GM12891 (cell line): ENCODE results near the gene MAP3K13.
A peak's percentile ranks its signal among the peaks of the same experiment; 100 is the strongest.

Source experiments
- DNase-seq: peaks from one replicate; pipeline ENCODE4 v3.0.0; 2011; ENCODE audit warnings: low spot score; ENCODE audit not compliant: insufficient read length
- FAIRE-seq: peaks from 2 replicates; lab custom pipeline; 2011; peaks lifted over from hg19 to GRCh38; lab: Jason Lieb, UNC
- PAX5 ChIP-seq: IDR thresholded peaks from 2 replicates; pipeline ENCODE4 v1.6.1; 2011; ENCODE audit warnings: low read length, moderate library complexity, mild to moderate bottlenecking; ENCODE audit not compliant: insufficient read depth, severe bottlenecking
- POLR2A ChIP-seq: IDR thresholded peaks from 2 replicates; pipeline ENCODE4 v1.6.1; 2011; ENCODE audit warnings: low read depth, low read length, control low read depth
- POLR2AphosphoS5 ChIP-seq: IDR thresholded peaks from 2 replicates; pipeline ENCODE4 v1.6.1; 2011; ENCODE audit warnings: low read depth, low read length, control low read depth
- POU2F2 ChIP-seq: IDR thresholded peaks from 2 replicates; pipeline ENCODE4 v1.6.1; 2011; ENCODE audit warnings: low read depth, mild to moderate bottlenecking, control low read depth, low read length, moderate library complexity
- SPI1 ChIP-seq: IDR thresholded peaks from 2 replicates; pipeline ENCODE4 v1.6.1; 2011; ENCODE audit warnings: low read depth, low read length, control low read depth
- TAF1 ChIP-seq: IDR thresholded peaks from 2 replicates; pipeline ENCODE4 v1.6.1; 2011; ENCODE audit warnings: low read depth, low read length, control low read depth

The MAP3K13 gene

DNA sequence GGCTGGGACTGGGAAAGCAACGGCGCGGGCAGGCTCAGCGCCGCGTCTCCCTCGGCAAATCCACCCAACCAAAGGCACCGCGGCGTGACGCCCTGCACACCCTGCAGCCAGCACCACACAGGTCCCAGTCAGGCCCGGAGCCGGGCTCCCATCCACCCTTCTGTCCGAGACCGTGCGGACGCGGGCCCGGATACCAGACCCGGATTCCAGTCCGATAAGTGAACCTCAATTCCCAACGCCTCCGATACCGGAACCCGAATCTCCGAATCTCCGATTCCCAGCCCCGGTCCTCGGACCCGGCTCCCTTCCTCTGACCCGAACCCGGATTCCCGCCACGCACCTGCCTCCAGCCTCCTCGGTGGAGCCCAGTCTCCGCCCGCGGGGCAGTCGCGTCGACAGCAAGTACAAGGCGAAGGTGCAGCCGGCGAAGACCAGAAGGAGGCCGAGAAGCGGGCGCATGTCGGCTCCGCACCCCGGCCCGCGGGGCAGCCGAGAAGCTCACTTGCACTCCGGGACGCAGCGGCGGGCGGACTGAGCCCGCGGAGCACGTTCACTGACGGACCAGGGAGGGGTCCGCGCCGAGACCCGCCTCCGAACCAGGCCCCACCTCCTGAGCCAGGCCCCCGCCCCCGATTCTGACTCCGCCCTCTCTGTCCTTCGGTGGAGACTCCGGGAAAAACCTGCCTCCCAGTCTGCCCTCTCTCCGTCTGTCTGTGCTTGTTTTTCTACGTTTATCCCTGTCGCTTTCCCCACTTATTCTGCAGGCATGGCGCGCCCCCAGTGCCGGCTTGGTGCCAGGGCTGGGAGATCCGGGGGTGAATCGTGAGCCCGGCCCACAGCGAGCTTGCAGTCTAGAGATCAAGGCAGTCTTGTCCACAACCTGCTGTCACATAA, 135.8 kb downstream of the MAP3K13 start, which contains the start of gene TMEM41A:
Gene TMEM41A, minus strand, starts transcription at position 533 of the 894 bp plus-strand sequence. Its CDS starts 74 bp downstream, at position 459.
- FAIRE-seq (peak; percentile 50), DNase-seq (peak; percentile 93)
- TF ChIP-seq POLR2A (peak; percentile 81), TAF1 (peak; percentile 92), POLR2AphosphoS5 (peak; percentile 84), SPI1 (no peak), PAX5 (peak; percentile 81), POU2F2 (peak; percentile 90)

DNA sequence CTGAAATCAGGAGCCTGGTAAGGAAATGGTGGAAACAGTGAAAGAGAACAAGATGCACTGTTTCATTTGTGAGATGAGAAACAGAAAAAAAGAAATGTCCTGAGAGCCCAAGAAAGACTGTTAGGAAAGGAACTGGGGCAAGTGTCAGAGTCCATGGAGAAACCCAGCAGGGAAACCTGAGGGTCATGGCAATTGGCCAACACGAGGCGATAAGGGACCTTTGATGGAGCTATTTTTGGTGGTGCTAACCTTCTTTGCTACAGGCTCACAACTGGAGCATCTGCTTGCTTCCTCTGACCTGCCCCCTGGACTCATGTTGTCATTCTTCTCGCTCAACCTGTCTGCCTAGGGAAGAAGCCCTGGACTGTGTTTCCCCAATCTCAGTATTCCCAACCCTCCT, 140.1 kb downstream of the MAP3K13 start:
- no peak for FAIRE-seq
- TF ChIP-seq TAF1 (no peak), PAX5 (no peak), POLR2A (no peak), POLR2AphosphoS5 (no peak), SPI1 (no peak), POU2F2 (no peak)
- no peak for DNase-seq

DNA sequence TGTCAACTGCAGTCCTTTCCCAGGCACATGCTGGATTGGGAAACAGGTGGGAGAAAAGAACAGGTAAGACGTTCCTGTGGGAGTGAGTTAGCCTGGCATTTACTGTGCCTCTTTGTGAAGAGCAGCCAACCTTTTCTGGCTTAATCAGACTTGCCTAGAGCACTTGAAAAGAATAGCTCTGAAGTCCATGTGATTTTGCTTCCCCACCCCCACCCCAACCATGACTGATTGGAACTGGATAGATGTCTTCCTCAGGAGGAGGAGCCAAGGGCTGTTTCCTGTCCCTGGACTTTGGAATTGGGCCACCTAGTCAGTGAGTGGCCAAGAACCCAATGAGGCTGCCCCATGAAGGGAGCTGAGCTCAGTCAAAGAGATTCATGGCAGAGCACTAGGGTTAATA, 140.6 kb downstream of the MAP3K13 start:
- TF ChIP-seq PAX5: no peak
- TF ChIP-seq TAF1: no peak
- TF ChIP-seq POU2F2: no peak
- no peak for TF ChIP-seq POLR2AphosphoS5
- TF ChIP-seq SPI1: no peak
- TF ChIP-seq POLR2A: no peak
- DNase-seq: no peak
- FAIRE-seq: no peak

DNA sequence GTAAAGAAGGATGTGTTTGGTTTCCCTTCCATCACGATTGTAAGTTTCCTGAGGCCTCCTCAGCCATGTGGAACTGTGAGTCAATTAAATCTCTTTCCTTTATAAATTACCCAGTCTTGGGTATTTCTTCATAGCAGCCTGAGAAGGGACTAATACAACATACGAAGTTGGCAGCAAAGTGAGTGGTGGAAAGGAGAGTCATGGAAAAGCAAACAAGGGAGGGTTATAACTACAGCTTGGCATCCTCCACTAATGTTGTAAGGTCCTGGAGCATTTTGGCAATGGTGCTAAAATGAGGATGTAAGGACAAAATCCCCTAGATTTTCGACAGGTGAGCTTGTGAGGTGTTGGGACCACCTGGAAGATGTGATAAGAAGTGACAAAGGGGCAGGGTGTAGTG, 141.7 kb downstream of the MAP3K13 start:
- TF ChIP-seq PAX5: no peak
- TF ChIP-seq POU2F2: no peak
- TF ChIP-seq POLR2AphosphoS5: no peak
- TF ChIP-seq POLR2A: no peak
- TF ChIP-seq SPI1: no peak
- TF ChIP-seq TAF1: no peak
- no peak for FAIRE-seq
- no peak for DNase-seq

DNA sequence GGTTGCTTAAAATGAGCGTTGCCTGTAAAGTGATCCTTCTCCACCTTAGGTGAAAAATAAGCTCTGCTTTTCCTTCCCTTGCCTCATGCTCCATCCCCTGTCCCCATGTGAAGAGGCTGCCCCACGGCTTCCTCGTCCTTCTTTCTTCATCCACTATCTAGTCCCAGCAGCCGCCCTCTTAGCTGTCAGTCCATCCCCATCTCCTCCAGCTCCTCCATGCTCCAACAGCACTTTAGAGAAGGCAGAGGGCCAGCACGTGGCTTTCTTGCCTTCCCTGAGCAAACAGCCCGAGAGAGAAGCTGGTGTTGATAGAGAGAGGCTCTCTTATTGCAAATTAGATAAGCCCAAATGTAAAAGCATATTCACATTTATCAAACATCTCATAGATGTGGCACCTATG, 144.9 kb downstream of the MAP3K13 start:
- no peak for FAIRE-seq
- TF ChIP-seq SPI1: no peak
- TF ChIP-seq POU2F2: no peak
- TF ChIP-seq POLR2A: no peak
- no peak for TF ChIP-seq POLR2AphosphoS5
- no peak for TF ChIP-seq PAX5
- no peak for TF ChIP-seq TAF1
- no peak for DNase-seq

DNA sequence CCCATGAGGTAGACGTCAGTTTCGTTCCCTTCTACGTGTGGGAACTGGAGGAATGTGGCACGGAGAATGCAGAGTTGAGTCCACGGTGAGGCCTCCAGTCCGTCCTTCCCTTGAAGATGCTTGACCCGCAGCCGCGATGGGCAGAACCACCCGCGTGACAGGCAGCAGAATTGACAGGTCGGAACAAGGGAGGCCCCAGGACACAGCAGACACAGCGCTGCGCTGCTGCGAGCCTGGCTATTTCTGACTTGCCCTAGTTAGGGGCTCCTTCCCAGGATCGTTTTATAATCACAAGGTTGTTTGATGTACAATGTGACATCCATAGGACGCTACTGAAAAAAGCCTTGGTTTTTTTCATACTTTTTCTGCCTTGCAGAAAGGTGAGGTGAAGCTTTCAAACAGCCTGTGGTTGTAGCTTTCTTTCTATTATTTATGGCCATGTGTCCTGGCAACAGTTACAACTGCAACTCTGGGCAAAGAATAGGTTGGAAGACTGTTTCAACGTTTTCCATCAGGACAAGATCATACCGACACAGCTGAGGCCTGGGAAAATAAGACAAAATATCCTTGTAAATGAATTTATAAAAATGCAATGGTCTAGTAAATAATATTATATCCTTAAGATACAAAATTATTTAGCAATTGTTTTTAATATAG, 145.5 kb downstream of the MAP3K13 start:
- TF ChIP-seq POLR2A: no peak
- TF ChIP-seq POU2F2: no peak
- no peak for TF ChIP-seq PAX5
- TF ChIP-seq POLR2AphosphoS5: no peak
- TF ChIP-seq TAF1: no peak
- TF ChIP-seq SPI1: no peak
- FAIRE-seq (no peak), DNase-seq (no peak)

DNA sequence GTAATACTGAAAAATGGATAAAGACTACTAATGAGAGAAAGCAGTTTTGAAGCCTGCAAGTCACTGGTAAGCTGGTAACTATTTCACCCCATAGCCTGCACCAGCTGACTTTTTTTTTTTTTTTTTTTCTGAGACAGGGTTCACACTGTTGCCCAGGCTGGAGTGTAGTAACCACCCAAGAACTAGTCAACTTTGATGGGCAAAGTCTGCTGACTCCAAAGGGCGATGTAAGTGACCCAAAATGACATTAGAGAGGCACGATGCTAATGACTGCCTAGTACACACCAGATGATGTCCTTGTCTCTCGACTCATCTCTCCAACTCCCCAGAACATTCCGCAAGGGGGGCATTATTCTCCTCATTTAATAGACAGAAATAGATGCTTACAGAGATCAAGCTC, 148.8 kb downstream of the MAP3K13 start:
- DNase-seq: no peak
- FAIRE-seq: no peak
- TF ChIP-seq PAX5: no peak
- TF ChIP-seq TAF1: no peak
- no peak for TF ChIP-seq SPI1
- TF ChIP-seq POU2F2: no peak
- TF ChIP-seq POLR2AphosphoS5: no peak
- no peak for TF ChIP-seq POLR2A

DNA sequence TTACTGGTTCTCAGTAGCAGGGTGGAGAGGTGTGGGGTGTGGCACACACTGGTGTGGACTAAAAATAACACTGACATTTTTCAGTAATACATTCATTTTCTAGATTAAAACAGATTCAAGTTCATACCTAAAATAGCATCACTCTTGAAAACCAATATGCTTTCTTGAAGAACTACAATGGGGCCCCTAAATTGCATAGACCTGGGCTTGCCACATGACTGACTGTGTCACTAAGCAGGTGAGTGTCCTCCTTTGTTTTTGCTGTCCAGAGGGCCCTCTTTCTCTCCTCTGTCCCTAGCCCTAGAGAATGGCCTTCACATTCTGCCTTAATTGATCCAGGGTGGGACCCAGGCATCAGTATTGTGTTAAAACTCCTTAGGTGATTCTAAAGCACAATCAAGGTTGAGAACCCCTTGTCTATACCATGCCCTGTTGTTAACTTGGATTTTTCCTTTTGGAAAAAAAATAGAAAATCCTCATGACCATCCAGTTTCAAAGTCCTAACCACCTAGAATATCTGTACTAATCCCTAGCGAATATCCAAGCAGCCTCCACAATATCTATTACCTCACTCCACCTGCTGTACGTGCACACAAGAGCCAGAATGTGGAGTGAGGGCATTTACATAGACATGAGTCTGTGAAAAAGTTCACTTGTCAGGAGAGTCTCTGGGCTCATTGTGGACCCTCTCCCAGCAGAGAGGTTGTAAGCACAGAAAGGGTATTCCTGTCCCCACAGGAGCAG, 154.6 kb downstream of the MAP3K13 start:
- DNase-seq (no peak), FAIRE-seq (no peak)
- TF ChIP-seq PAX5: no peak
- TF ChIP-seq POU2F2: no peak
- no peak for TF ChIP-seq POLR2A
- TF ChIP-seq SPI1: no peak
- no peak for TF ChIP-seq POLR2AphosphoS5
- no peak for TF ChIP-seq TAF1

DNA sequence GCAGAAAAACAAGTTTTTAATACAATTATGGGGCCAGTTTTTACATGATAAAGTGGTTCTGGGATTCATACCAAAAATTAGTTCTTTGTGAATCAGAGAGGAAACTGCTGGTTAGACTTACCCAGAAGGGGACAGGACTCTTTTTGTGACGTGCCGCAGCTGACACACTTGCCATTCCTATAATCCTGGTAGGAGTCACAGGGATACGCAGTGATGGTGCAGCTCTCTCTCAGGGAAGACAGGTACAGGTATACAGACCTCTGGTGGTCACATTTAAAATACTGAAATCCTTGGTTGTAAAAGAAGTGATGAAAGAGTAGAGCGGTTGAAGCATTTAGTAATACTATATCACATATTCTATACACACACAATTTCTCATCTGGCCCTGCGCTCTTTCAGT, 156.1 kb downstream of the MAP3K13 start:
- no peak for TF ChIP-seq POLR2AphosphoS5
- no peak for TF ChIP-seq TAF1
- no peak for TF ChIP-seq POU2F2
- no peak for TF ChIP-seq PAX5
- no peak for TF ChIP-seq POLR2A
- TF ChIP-seq SPI1: no peak
- FAIRE-seq: no peak
- DNase-seq: no peak
